ENCODE data around the gene SPEM1.

Gene SPEM1, protein sequence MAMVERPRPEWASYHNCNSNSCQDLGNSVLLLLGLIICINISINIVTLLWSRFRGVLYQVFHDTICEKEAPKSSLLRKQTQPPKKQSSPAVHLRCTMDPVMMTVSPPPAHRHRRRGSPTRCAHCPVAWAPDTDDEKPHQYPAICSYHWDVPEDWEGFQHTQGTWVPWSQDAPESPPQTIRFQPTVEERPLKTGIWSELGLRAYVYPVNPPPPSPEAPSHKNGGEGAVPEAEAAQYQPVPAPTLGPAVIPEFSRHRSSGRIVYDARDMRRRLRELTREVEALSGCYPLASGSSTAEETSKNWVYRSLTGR

DNA sequence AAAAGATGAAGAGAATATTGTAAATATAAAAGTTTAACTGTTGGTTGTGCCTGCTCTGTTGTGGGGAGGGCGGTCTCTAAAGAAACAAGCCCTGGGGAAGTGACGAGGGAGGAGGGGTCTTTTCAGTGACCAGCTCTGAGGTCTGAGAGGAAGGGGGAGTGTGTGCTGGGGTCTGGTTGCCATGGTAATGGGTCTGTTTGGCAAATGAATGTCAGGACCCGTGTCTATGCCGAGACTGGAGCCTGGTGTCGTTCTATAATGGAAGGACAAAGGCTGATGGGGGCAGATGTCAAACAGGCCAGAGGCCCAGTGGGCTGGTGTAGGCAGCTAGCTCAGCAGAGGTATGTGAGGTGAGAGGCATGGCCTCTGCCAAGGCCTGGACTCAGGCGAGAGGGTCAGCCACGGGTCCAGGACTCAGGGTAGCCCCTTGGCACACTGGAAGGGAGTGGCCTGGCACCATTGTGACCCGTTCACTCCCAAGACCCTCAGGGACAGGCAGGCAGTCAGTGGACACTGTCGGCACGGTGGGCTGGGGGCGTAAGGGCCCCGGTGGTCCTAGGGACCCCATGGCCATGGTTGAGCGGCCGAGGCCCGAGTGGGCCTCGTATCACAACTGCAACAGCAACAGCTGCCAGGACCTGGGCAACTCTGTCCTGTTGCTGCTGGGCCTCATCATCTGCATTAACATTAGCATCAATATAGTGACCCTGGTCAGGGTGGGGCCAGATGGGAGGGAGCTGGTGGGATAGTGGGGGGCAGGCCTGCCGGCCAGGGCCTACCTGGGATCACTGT, at the start of gene SPEM1:
Gene SPEM1 (plus strand): TSS at position 506 of the 792 bp plus-strand sequence. CDS start 61 bp downstream, at position 567.
- no peak for DNase-seq (ENCODE audit: low read depth in 2 of 3, low spot score in 1 of 3)

- DNase-seq (ENCODE audit: low read depth in 2 of 3, low spot score in 1 of 3), result no peak
Observed at GRCh38 chr17:7370853-7371252, 49.3 kb upstream of the SPEM1 start.

DNA sequence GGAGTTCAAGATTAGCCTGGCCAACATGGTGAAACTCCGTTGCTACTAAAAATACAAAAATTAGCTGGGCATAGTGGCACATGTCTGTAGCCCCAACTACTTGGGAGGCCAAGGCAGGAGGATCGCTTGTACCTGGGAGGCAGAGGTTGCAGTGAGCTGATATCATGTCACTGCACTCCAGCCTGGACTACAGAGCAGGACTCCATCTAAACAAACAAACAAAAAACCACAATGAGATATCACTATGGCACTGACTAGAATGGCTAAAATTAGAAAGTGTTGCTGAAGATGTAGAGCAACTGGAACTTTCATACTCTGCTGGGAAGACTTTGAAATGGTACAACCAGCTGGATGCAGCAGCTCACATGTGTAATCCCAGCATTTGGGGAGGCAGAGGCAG, 45.8 kb upstream of the SPEM1 start:
- no peak for DNase-seq (ENCODE audit: low read depth in 2 of 3, low spot score in 1 of 3)

DNA sequence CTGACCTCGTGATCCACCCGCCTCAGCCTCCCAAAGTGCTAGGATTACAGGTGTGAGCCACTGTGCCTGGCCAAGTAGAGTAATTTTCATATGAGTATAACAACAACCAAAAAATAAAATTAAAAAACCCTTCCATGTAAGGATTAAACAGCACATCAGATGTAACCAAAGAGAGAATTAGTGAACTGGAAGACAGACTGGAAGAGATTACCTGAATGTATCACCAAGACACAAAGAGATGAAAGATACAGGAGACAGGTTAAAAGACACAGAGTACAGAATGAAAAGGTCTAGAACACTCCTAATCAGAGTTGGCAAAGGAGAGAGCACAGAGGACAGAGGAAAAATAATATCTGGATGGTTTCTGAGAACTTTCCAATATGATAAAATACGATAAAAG, 41.0 kb upstream of the SPEM1 start:
- DNase-seq (ENCODE audit: low read depth in 2 of 3, low spot score in 1 of 3), result no peak

- no peak for DNase-seq (ENCODE audit: low read depth in 2 of 3, low spot score in 1 of 3)
Observed at GRCh38 chr17:7380321-7380720, 39.8 kb upstream of the SPEM1 start.

GRCh38 chr17:7380855-7381683, 39.1 kb upstream of the SPEM1 start, which contains the start of gene TNK1:
TSS of gene TNK1 (plus strand) at chr17:7381089. CDS start at chr17:7382927, 1,838 bp downstream.
- DNase-seq (ENCODE audit: low read depth in 2 of 3, low spot score in 1 of 3), result no peak

DNA sequence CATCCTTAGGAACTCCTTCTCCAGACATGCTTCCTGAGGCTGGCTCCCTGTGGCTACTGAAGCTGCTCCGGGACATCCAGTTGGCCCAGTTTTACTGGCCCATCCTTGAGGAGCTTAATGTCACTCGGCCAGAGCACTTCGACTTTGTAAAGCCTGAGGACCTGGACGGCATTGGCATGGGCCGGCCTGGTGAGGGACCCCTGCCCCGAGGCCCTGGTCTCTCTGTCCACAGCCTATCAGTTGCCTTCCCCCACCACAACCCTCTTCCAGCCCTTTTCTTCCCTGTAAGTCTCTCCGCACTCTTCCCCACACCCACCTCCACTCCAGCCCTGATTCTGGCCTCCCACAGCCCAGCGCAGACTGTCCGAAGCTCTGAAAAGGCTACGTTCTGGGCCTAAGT, 37.2 kb upstream of the SPEM1 start:
- DNase-seq (ENCODE audit: low read depth in 2 of 3, low spot score in 1 of 3), result no peak

GRCh38 chr17:7383371-7383741, 36.8 kb upstream of the SPEM1 start:
- DNase-seq (ENCODE audit: low read depth in 2 of 3, low spot score in 1 of 3), result no peak

- DNase-seq (ENCODE audit: low read depth in 2 of 3, low spot score in 1 of 3), result peak; percentile 43 to 68 (median 66)
Observed at GRCh38 chr17:7383742-7384488, 36.2 kb upstream of the SPEM1 start.

DNA sequence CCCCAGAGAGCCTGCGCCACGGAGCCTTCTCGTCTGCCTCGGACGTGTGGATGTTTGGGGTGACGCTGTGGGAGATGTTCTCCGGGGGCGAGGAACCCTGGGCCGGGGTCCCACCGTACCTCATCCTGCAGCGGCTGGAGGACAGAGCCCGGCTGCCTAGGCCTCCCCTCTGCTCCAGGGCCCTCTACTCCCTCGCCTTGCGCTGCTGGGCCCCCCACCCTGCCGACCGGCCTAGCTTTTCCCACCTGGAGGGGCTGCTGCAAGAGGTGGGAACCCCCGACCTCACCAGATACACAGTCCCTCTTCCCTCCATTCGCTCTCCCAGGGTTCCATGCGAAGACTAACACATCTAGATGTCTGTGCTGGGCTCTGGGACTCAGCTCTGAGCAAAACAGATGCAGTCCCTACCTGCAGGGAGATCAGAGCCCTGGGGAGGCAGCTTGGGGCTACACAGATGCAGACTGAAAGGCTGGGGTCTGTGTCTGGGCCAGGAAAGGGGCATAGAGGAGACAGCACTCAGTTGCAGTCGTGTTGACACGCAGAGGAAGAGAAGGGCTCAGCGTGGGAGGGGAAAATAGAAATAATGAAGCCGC, 35.5 kb upstream of the SPEM1 start:
- DNase-seq (ENCODE audit: low read depth in 2 of 3, low spot score in 1 of 3), result no peak

GRCh38 chr17:7388856-7389255, 31.3 kb upstream of the SPEM1 start:
- no peak for DNase-seq (ENCODE audit: low read depth in 2 of 3, low spot score in 1 of 3)

DNA sequence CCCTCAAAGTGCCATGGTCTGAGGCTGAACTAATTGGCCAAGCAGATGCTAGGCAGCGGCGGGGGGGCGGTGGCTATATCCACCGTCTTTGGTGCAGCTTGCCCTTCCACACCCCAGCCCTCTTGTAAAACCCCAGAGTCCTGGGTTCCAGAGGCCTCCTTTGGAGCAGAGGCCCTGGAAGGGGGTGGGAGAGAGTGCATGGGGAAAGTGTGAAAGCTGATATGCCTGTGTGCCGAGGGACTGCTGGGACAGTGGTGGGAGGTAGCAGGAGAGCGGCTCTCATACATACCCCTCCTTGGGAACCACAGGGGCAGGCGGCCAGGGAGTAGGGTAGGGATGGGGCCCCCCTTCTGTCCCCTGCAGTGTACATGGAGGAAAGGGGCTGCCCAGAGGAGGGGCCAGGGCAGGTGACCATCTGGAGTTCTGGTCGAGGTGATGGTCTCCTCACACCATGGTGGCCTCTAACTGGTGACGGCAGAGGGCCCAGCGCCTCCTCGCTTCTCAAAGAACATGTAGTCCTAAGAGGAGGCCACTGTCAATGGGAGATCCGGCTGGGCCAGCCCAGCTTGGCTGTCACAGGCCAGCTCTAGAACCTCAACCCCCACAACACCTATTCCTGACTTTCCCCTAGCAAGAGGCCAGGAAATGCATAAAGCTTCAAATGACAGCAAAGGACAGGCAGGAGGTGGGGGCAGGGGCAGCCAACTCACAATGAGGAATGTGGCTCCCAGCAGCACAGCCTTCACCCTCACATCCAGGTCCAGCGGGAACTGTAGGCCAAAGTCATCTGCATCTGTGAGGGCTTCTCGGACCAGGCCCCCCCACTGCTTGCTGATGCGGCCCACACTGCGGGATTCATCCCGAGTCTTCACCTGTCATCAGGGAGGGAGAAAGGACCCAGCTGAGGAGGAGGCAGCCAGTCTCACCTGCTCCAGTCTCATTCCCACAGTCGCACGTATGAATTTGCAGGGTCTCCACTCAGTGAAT, 29.9 kb upstream of the SPEM1 start:
- no peak for DNase-seq (ENCODE audit: low read depth in 2 of 3, low spot score in 1 of 3)

DNA sequence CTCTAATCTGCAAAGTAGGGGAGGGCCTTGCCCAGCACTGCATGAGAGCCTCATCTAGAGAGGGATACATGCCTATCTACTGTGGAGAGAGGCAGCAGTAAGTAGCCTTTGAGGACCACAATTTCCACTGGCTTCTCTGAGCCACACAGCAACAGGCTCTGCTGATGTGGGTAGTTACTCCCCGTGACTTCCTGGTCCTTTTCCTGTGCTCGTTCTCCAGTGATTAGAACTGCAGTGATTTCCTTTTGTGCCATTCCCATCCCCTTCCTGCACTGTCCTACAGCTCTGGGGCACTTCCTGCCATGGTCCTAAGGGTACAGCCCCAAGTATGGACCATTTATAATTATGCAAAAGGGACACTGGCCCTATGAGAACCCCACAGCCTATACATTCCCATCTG, 28.8 kb upstream of the SPEM1 start:
- no peak for DNase-seq (ENCODE audit: low read depth in 2 of 3, low spot score in 1 of 3)

- no peak for DNase-seq (ENCODE audit: low read depth in 2 of 3, low spot score in 1 of 3)
Observed at GRCh38 chr17:7392696-7393612, 27.2 kb upstream of the SPEM1 start.

GRCh38 chr17:7393613-7394451, 26.3 kb upstream of the SPEM1 start:
- DNase-seq (ENCODE audit: low read depth in 2 of 3, low spot score in 1 of 3), result peak in 2 of 3 donors; percentile 19 to 25

DNA sequence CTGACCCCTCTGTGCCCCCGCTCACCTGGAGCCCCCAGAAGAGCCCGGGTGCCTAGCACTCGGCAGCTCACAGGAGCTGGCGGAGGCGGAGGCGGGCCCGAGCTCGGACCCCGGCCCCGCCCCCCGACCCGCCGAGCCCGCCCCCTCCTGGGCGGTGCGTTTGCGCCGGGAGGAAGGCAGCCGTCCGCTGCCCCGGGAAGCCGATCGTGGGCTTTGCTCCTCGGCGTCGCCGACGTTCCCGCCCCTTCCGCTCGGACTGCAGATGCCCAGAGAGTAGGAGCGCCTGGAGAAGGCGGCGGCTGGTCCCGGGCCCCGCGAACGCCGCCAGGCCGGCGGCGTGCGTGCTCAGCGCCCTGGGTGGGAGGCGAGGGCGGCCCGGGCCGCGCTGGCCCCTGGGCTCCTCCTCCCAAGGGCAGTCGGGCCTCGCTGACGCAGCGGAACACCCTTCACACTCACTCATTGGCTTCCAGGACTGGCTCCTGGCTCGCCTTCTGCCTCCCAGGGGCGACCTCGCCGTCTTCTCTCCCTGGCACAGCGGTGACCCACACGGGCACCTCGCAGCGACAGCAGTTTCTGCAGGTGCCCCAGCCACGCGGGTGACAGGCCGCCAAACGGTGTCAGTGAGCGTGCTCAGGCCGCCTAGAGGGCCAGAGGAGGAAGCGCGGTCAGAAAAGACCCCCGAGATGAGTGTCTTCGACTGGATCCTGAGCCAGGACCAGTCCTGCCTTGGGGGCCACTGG, 25.5 kb upstream of the SPEM1 start, which contains the start of gene PLSCR3:
Gene PLSCR3 (minus strand): TSS at position 74 of the 740 bp plus-strand sequence. CDS start 415 bp downstream, outside the sequence.
- DNase-seq (ENCODE audit: low read depth in 2 of 3, low spot score in 1 of 3), result peak; percentile 64 to 82 (median 76)

Data from stimulated activated CD4-positive, alpha-beta T cell treated with anti-CD3 and anti-CD28 coated beads, Interleukin-12 subunit alpha, Interleukin-12 subunit beta, amount 100 ng/mL, for 48 hours (primary cell).